Measurements from ENCODE around the gene BMAL1. TPM values are rescaled to one million over a fixed set of nuclear protein-coding genes. Genes with fewer than 3 reads are reported as not detected.

The BMAL1 gene
- total RNA-seq, 1 donor from 2014 or later = 7.0 TPM

DNA sequence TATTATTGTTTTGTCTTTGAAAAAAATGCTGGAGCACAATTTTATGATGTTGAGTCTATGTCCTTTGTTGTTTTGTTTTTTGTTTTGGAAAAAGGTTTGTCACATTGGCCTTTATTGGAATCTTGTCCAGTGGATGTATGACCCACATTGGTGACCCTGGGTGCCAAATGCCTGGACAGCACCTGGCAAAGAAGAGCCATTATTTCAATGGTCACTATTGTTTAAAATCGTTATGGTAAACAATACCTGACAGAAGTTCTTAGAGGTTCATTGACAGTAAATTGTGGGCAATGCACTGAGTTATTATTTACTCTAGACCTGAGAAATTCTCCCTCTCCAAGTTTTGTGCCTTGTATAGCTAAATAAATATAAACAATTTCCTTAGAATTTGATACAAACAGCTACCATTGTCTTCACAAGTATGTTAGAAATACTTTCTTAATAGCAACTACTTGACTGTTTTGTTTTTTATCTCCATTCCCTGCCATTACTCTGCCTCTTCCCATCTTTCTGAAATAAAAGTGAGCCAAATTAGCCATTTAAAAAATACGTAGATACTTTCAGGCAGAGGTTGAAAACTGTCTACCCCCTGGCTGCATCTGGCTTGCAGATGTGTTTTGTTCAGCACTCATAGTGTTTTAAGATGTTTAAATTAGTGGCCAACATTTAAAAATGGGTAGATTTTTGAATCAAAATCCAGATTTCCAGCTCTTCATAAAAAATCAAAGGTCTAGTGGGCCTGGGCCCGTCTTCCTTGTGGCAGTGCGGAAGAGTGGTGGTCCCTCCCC is 39.9 kb downstream of the BMAL1 start:
- Mint-ChIP-seq H3K4me1 (ENCODE audit: low read depth) (peaks cover 31% of the 10 kb centered on the region), H3K4me3 (ENCODE audit: low read depth) (no peak overlapping the region), H3K27ac (no peak overlapping the region), H3K9me3 (ENCODE audit: low read depth) (no peaks in the 10 kb centered on the region), H3K27me3 (no peaks in the 10 kb centered on the region), H3K36me3 (ENCODE audit: insufficient read depth) (no peaks in the 10 kb centered on the region)
- TF ChIP-seq, protein P1, sequence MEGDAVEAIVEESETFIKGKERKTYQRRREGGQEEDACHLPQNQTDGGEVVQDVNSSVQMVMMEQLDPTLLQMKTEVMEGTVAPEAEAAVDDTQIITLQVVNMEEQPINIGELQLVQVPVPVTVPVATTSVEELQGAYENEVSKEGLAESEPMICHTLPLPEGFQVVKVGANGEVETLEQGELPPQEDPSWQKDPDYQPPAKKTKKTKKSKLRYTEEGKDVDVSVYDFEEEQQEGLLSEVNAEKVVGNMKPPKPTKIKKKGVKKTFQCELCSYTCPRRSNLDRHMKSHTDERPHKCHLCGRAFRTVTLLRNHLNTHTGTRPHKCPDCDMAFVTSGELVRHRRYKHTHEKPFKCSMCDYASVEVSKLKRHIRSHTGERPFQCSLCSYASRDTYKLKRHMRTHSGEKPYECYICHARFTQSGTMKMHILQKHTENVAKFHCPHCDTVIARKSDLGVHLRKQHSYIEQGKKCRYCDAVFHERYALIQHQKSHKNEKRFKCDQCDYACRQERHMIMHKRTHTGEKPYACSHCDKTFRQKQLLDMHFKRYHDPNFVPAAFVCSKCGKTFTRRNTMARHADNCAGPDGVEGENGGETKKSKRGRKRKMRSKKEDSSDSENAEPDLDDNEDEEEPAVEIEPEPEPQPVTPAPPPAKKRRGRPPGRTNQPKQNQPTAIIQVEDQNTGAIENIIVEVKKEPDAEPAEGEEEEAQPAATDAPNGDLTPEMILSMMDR (IDR thresholded peaks at IDR 0.05; ENCODE audit: unreplicated experiment) = no peak
- no peak for DNase-seq (ENCODE audit: low spot score, unreplicated experiment)

DNA sequence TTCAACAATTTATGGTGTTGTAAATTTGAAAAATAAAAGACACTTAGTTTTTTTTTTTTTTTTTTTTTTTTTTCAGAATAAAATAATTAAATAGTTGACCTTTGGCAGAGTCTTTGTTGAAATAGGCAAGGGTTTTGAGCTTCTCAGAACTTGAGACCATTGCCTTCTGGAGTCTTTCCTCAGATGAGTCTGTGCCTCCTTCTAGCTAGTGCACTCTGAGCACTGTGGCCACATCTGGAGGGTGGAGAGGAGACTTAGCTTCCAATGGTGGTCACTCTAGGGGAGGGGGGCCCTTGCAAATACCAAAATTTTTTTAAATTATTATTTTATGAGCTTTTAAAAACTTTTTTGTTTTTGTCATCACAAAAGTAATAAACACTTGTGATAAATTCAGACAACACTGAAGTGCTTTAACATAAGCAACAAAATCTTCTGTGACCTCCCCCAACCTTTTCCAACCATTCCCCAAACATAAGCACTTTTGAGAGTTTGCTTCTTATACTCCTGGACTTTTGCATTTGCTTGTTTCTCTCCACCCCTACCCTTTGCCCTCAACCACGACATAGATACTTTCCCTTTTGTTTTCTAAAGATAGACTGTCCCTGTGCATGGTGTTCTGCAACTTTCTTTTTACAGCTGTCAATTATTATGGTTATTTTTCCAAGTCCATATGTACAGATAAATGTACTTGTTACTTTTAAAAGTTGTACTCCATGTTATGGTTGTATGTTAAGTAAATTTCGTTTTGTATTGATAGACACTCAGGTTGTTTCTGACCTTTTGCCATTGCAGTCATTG is 41.1 kb downstream of the BMAL1 start:
- H3K27ac Mint-ChIP-seq = no peak overlapping the region
- H3K36me3 Mint-ChIP-seq (ENCODE audit: insufficient read depth) = no peaks in the 10 kb centered on the region
- no peaks in the 10 kb centered on the region for H3K9me3 Mint-ChIP-seq (ENCODE audit: low read depth)
- no peaks in the 10 kb centered on the region for H3K27me3 Mint-ChIP-seq
- TF ChIP-seq, protein P1 (IDR thresholded peaks at IDR 0.05; ENCODE audit: unreplicated experiment) = no peak
- H3K4me1 Mint-ChIP-seq (ENCODE audit: low read depth) = peaks cover 27% of the 10 kb centered on the region
- no peak overlapping the region for H3K4me3 Mint-ChIP-seq (ENCODE audit: low read depth)
- no peak for DNase-seq (ENCODE audit: low spot score, unreplicated experiment)

DNA sequence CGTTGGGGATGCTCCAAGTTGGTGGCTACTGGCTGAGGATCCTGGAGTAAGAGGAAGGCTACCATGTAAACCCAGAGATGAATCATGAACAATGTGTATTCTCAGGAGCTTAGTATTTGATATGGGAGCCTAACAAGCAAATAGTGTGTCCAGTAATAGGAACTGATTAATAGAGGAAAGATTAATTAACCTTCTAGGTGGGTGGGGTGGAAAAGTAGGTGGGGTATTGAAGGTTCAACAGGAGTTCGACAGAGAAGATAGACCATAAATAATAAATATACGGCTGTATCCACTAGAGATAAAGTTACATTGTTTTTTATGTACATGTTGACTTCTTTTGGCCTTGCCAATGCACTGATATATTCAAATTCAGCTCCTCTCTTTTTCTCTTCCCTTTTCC is 43.1 kb downstream of the BMAL1 start:
- TF ChIP-seq, protein P1 (IDR thresholded peaks at IDR 0.05; ENCODE audit: unreplicated experiment) = no peak
- Mint-ChIP-seq H3K4me3 (ENCODE audit: low read depth) (no peak overlapping the region), H3K27ac (no peak overlapping the region), H3K27me3 (no peaks in the 10 kb centered on the region), H3K36me3 (ENCODE audit: insufficient read depth) (no peaks in the 10 kb centered on the region), H3K4me1 (ENCODE audit: low read depth) (peaks cover 11% of the 10 kb centered on the region), H3K9me3 (ENCODE audit: low read depth) (no peaks in the 10 kb centered on the region)
- DNase-seq (ENCODE audit: low spot score, unreplicated experiment) = no peak

DNA sequence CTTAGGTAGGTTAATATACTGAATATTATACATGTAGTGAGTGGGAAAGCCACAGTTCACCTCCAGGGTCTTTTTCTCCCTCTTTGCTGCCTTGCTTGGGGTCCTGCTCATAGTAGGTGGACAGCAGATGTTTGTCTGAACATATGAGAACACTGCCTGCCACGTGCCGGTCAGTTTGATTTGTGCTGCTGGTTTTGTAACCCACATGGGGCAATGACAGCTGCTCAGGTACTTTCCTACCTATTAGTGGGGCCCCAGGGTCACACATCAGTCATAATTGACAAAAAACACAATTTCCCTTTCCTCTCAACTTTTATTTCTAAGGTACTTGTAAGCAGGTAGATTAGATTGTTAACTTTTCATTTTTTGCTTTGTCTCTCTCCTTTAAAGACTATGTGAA is 43.8 kb downstream of the BMAL1 start:
- Mint-ChIP-seq H3K27ac (no peak overlapping the region), H3K4me1 (ENCODE audit: low read depth) (peaks cover 3% of the 10 kb centered on the region), H3K4me3 (ENCODE audit: low read depth) (no peak overlapping the region), H3K27me3 (no peaks in the 10 kb centered on the region), H3K9me3 (ENCODE audit: low read depth) (no peaks in the 10 kb centered on the region), H3K36me3 (ENCODE audit: insufficient read depth) (no peaks in the 10 kb centered on the region)
- no peak for DNase-seq (ENCODE audit: low spot score, unreplicated experiment)
- TF ChIP-seq, protein P1 (IDR thresholded peaks at IDR 0.05; ENCODE audit: unreplicated experiment) = no peak

DNA sequence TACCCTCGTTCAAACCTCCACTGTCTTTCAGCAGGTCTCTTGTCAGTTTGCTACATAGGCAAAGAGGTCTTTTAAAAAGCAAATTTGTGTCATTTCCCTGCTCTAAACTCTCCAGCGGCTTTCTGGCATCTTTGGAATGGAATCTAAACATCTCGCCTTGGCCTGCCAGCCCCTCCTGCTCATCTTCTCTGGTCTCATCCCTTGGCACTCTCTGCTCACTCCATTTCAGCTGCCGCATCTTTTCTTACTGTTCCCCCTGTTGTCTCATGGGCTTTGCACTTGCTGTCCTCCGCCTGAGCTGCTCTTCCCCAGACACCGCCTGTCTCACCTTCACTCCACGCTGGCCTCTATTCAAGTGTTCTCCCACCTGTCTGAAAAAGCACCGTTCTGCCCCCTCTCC is 46.6 kb downstream of the BMAL1 start:
- DNase-seq (ENCODE audit: low spot score, unreplicated experiment) = no peak
- Mint-ChIP-seq H3K36me3 (ENCODE audit: insufficient read depth) (no peaks in the 10 kb centered on the region), H3K4me1 (ENCODE audit: low read depth) (peaks cover 4% of the 10 kb centered on the region), H3K27me3 (no peaks in the 10 kb centered on the region), H3K9me3 (ENCODE audit: low read depth) (no peaks in the 10 kb centered on the region), H3K4me3 (ENCODE audit: low read depth) (no peak overlapping the region), H3K27ac (no peak overlapping the region)
- TF ChIP-seq, protein P1 (IDR thresholded peaks at IDR 0.05; ENCODE audit: unreplicated experiment) = no peak

Measured in progenitor cell of endocrine pancreas (in vitro differentiated cells).